ENCODE data around the gene RFX2. TPM values are rescaled to one million over a fixed set of nuclear protein-coding genes. Genes with fewer than 3 reads are reported as not detected.

The RFX2 gene
- total and polyA plus RNA-seq, 9 of the 15 experiments (the other 6 are each of a cell fraction or from before 2014, with no cell fraction given) = 3.6 to 18.7 (median 8.7) TPM

DNA sequence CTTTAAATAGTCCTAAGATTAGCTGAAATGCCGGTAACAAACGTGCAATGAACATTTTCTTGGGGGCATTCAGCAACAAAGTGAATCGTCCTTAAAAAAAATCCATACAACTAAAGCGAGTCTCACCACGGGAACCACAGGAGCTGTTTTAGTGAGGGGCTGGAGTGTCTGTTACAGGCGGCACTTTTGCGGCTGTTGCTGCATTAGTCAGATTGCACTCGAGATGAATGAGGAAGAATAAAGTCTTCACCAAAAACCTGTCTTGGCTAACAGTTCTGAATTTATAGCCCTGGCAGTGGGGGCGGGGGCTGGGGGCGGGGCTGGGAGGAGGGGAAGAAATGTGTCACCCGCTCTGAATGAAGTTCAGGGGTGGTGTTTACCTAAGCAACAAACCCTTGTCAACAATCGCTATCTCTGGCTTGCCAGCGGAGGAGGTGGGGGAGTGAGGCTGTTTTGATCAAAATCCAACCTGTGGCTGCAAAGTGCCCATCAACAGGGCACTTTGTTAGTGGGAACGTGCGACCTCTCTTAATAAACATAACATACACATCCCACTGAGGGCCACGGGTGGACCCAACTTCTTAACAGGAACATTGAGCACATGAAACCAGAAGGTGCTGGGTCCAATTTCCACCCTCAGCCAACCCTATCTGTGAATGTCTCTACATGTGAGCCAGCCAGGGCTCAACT is 44.5 kb downstream of the RFX2 start (continued):
- TF ChIP-seq ZBTB12 (CRISPR knock-in tag; IDR thresholded peaks at IDR 0.05) (no peak), TRIM24 (IDR thresholded peaks at IDR 0.05) (peak in 1 of 2 experiments; percentile 16; a peak in 1 of 4 replicates), ZNF175 (CRISPR knock-in tag; IDR thresholded peaks at IDR 0.05; ENCODE audit: low read depth) (0 out of 2 replicates have a peak, but pooled peaks have one; percentile 21), ZNF75A (CRISPR knock-in tag; IDR thresholded peaks at IDR 0.05) (no peak), SLC30A9 (CRISPR knock-in tag; IDR thresholded peaks at IDR 0.05) (no peak), IFI16 (CRISPR knock-in tag; IDR thresholded peaks at IDR 0.05) (no peak), POLR3G (IDR thresholded peaks at IDR 0.05; ENCODE audit: extremely low read depth, insufficient read length, insufficient replicate concordance) (no peak), FOXP1 (CRISPR knock-in tag; IDR thresholded peaks at IDR 0.05) (peak; percentile 94), LCOR (CRISPR knock-in tag; IDR thresholded peaks at IDR 0.05) (peak; percentile 56; the same call in 1 of the 2 replicates), ZNF695 (CRISPR knock-in tag; IDR thresholded peaks at IDR 0.05) (no peak), NR2C2 (CRISPR knock-in tag; IDR thresholded peaks at IDR 0.05) (no peak), NR2C2 (tag; IDR thresholded peaks at IDR 0.05) (peak; percentile 85), FOSL1 (tag; conservative IDR thresholded peaks at IDR 0.05) (peak; percentile 95), SMAD2 (IDR thresholded peaks at IDR 0.05; ENCODE audit: low read depth, low read length) (no peak), TCF7L2 (IDR thresholded peaks at IDR 0.05; ENCODE audit: low read depth, low read length) (no peak), CUX1 (CRISPR knock-in tag; IDR thresholded peaks at IDR 0.05) (no peak), BRD4 (IDR thresholded peaks at IDR 0.05) (peak; percentile 61; the same call in 1 of the 2 replicates)
- TF ChIP-seq, protein P1, sequence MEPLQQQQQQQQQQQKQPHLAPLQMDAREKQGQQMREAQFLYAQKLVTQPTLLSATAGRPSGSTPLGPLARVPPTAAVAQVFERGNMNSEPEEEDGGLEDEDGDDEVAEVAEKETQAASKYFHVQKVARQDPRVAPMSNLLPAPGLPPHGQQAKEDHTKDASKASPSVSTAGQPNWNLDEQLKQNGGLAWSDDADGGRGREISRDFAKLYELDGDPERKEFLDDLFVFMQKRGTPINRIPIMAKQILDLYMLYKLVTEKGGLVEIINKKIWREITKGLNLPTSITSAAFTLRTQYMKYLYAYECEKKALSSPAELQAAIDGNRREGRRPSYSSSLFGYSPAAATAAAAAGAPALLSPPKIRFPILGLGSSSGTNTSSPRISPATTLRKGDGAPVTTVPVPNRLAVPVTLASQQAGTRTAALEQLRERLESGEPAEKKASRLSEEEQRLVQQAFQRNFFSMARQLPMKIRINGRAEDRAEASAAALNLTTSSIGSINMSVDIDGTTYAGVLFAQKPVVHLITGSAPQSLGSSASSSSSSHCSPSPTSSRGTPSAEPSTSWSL (CRISPR knock-in tag; IDR thresholded peaks at IDR 0.05; ENCODE audit: borderline replicate concordance) = no peak
- TF ChIP-seq, protein P2, sequence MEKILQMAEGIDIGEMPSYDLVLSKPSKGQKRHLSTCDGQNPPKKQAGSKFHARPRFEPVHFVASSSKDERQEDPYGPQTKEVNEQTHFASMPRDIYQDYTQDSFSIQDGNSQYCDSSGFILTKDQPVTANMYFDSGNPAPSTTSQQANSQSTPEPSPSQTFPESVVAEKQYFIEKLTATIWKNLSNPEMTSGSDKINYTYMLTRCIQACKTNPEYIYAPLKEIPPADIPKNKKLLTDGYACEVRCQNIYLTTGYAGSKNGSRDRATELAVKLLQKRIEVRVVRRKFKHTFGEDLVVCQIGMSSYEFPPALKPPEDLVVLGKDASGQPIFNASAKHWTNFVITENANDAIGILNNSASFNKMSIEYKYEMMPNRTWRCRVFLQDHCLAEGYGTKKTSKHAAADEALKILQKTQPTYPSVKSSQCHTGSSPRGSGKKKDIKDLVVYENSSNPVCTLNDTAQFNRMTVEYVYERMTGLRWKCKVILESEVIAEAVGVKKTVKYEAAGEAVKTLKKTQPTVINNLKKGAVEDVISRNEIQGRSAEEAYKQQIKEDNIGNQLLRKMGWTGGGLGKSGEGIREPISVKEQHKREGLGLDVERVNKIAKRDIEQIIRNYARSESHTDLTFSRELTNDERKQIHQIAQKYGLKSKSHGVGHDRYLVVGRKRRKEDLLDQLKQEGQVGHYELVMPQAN (IDR thresholded peaks at IDR 0.05; ENCODE audit: borderline replicate concordance) = no peak
